ENCODE data around the gene APOBEC3F. TPM values are rescaled to one million over a fixed set of nuclear protein-coding genes. Genes with fewer than 3 reads are reported as not detected.
"Not testable (repeated sequence)": the region's sequence is repeated elsewhere in the genome, so short reads cannot be mapped to it uniquely, and the experiment has no call there.

Gene APOBEC3F
- total RNA-seq, 1 donor from 2014 or later, result 5.4 TPM

- DNase-seq (ENCODE audit: low read depth in 2 of 2), result no peak
Measured at GRCh38 chr22:39070186-39070585, 29.5 kb downstream of the APOBEC3F start.

- DNase-seq (ENCODE audit: low read depth in 2 of 2), result not testable (repeated sequence)
Measured at GRCh38 chr22:39072581-39072981, 31.9 kb downstream of the APOBEC3F start.

- no peak for DNase-seq (ENCODE audit: low read depth in 2 of 2)
Measured at GRCh38 chr22:39073981-39074380, 33.3 kb downstream of the APOBEC3F start.

GRCh38 chr22:39076155-39077025, 35.7 kb downstream of the APOBEC3F start:
- not testable (repeated sequence) for DNase-seq (ENCODE audit: low read depth in 2 of 2)

GRCh38 chr22:39077026-39077840, 36.6 kb downstream of the APOBEC3F start, which contains the start of gene APOBEC3G:
Gene APOBEC3G, plus strand, starts transcription at chr22:39077275. Its CDS starts 87 bp downstream, at chr22:39077362.
- peak; percentile 15 to 37 for DNase-seq (ENCODE audit: low read depth in 2 of 2)

- DNase-seq (ENCODE audit: low read depth in 2 of 2), result not testable (repeated sequence)
Measured at GRCh38 chr22:39077912-39078311, 37.2 kb downstream of the APOBEC3F start.

- no peak for DNase-seq (ENCODE audit: low read depth in 2 of 2)
Measured at GRCh38 chr22:39078329-39078728, 37.7 kb downstream of the APOBEC3F start.

- not testable (repeated sequence) for DNase-seq (ENCODE audit: low read depth in 2 of 2)
Measured at GRCh38 chr22:39079054-39079637, 38.5 kb downstream of the APOBEC3F start.

GRCh38 chr22:39080052-39080762, 39.5 kb downstream of the APOBEC3F start:
- no peak for DNase-seq (ENCODE audit: low read depth in 2 of 2)

- no peak for DNase-seq (ENCODE audit: low read depth in 2 of 2)
Measured at GRCh38 chr22:39081016-39081415, 40.4 kb downstream of the APOBEC3F start.

- no peak for DNase-seq (ENCODE audit: low read depth in 2 of 2)
Measured at GRCh38 chr22:39081598-39081997, 40.9 kb downstream of the APOBEC3F start.

GRCh38 chr22:39083212-39084165, 42.8 kb downstream of the APOBEC3F start:
- no peak for DNase-seq (ENCODE audit: low read depth in 2 of 2)

- DNase-seq (ENCODE audit: low read depth in 2 of 2), result no peak
Measured at GRCh38 chr22:39084666-39085065, 44.0 kb downstream of the APOBEC3F start.

- DNase-seq (ENCODE audit: low read depth in 2 of 2), result no peak
Measured at GRCh38 chr22:39087098-39087497, 46.4 kb downstream of the APOBEC3F start.

GRCh38 chr22:39087881-39088684, 47.4 kb downstream of the APOBEC3F start:
- peak in 1 of 2 donors; percentile 6 for DNase-seq (ENCODE audit: low read depth in 2 of 2)

GRCh38 chr22:39088685-39089032, 48.0 kb downstream of the APOBEC3F start:
- DNase-seq (ENCODE audit: low read depth in 2 of 2), result no peak

- DNase-seq (ENCODE audit: low read depth in 2 of 2), result no peak
Measured at GRCh38 chr22:39089928-39090327, 49.3 kb downstream of the APOBEC3F start.

- no peak for DNase-seq (ENCODE audit: low read depth in 2 of 2)
Measured at GRCh38 chr22:39090426-39091064, 49.9 kb downstream of the APOBEC3F start.
